ENCODE measurements around the gene NLGN3.

Gene NLGN3

DNA sequence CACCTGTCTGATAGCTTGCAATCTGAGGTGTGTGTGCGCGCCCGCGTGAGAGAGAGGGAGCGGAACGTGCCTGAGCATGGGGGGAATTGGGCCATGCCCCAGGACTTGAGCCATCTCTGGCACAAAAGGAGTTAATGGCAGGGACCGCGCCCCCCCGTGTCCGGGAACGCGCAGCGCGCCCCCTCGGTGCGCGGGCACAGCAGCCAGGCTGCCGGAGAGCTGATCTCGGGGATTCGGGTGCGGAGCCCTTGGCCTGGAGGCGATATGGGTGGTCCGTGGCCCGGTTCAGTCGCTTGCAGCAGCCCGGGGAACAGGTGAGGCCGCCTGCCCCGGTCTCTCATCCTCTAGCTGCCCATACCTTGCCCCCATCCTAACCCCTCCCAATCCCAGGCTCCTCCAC lies at the start of gene NLGN3:
TSS of gene NLGN3 (plus strand) at position 191 of the 400 bp plus-strand sequence. CDS start 2,909 bp downstream, outside the sequence.
- Histone ChIP-seq H3K27me3 (ENCODE audit: control insufficient read depth, insufficient read depth, low read length) (no peaks in the 10 kb centered on the region), H3K36me3 (ENCODE audit: control insufficient read depth, insufficient read depth, low read length) (0 out of 2 replicates have a peak, but pooled peaks cover 9% of the 10 kb centered on the region), H3K9ac (ENCODE audit: low read depth, low read length) (no peak within 1 kb of the TSS), H3K4me1 (ENCODE audit: control insufficient read depth, insufficient read depth, low read length) (peaks cover 9% of the 10 kb centered on the region; the same call in 1 of the 2 replicates), H3K9me3 (ENCODE audit: control insufficient read depth, insufficient read depth, low read length) (peaks cover 31% of the 10 kb centered on the region; the same call in 1 of the 2 replicates), H3K27ac (ENCODE audit: low read depth, low read length) (no peak within 1 kb of the TSS), H3K4me3 (ENCODE audit: low read depth, low read length) (peak within 1 kb of the TSS; percentile 71)

- H3K9me3 ChIP-seq (ENCODE audit: control insufficient read depth, insufficient read depth, low read length) = peaks cover 25% of the 10 kb centered on the region
- no peak overlapping the region for H3K9ac ChIP-seq (ENCODE audit: low read depth, low read length)
- no peak overlapping the region for H3K27ac ChIP-seq (ENCODE audit: low read depth, low read length)
- peaks cover 6% of the 10 kb centered on the region; the same call in 1 of the 2 replicates for H3K4me1 ChIP-seq (ENCODE audit: control insufficient read depth, insufficient read depth, low read length)
- no peaks in the 10 kb centered on the region for H3K36me3 ChIP-seq (ENCODE audit: control insufficient read depth, insufficient read depth, low read length)
- H3K4me3 ChIP-seq (ENCODE audit: low read depth, low read length) = peak overlapping the region; percentile 70
- peaks cover 8% of the 10 kb centered on the region; the same call in 1 of the 2 replicates for H3K27me3 ChIP-seq (ENCODE audit: control insufficient read depth, insufficient read depth, low read length)
These were observed 49.6 kb upstream of the NLGN3 start for GRCh38 chrX:71095033-71095432.

- H3K27ac ChIP-seq (ENCODE audit: low read depth, low read length) = peak within 1 kb of the TSS; percentile 67
- H3K4me3 ChIP-seq (ENCODE audit: low read depth, low read length) = peak within 1 kb of the TSS; percentile 81
- peaks cover 9% of the 10 kb centered on the region; the same call in 1 of the 2 replicates for H3K4me1 ChIP-seq (ENCODE audit: control insufficient read depth, insufficient read depth, low read length)
- no peaks in the 10 kb centered on the region for H3K36me3 ChIP-seq (ENCODE audit: control insufficient read depth, insufficient read depth, low read length)
- H3K9me3 ChIP-seq (ENCODE audit: control insufficient read depth, insufficient read depth, low read length) = peaks cover 25% of the 10 kb centered on the region
- H3K27me3 ChIP-seq (ENCODE audit: control insufficient read depth, insufficient read depth, low read length) = peaks cover 8% of the 10 kb centered on the region; the same call in 1 of the 2 replicates
- 0 out of 2 replicates have a peak within 1 kb of the TSS, but pooled peaks have one; percentile 22 for H3K9ac ChIP-seq (ENCODE audit: low read depth, low read length)
These were observed 49.1 kb upstream of the NLGN3 start, which contains the start of gene FOXO4 for GRCh38 chrX:71095555-71095980. TSS of gene FOXO4 (plus strand) at chrX:71095851. CDS start at chrX:71096529, 678 bp downstream.

GRCh38 chrX:71095981-71096759 lies 48.5 kb upstream of the NLGN3 start:
- H3K27me3 ChIP-seq (ENCODE audit: control insufficient read depth, insufficient read depth, low read length) = peaks cover 8% of the 10 kb centered on the region; the same call in 1 of the 2 replicates
- H3K4me1 ChIP-seq (ENCODE audit: control insufficient read depth, insufficient read depth, low read length) = peaks cover 15% of the 10 kb centered on the region; the same call in 1 of the 2 replicates
- peak overlapping the region; percentile 81 for H3K4me3 ChIP-seq (ENCODE audit: low read depth, low read length)
- H3K9ac ChIP-seq (ENCODE audit: low read depth, low read length) = 0 out of 2 replicates have a peak overlapping the region, but pooled peaks have one; percentile 22
- no peaks in the 10 kb centered on the region; the same call in 1 of the 2 replicates for H3K36me3 ChIP-seq (ENCODE audit: control insufficient read depth, insufficient read depth, low read length)
- H3K9me3 ChIP-seq (ENCODE audit: control insufficient read depth, insufficient read depth, low read length) = peaks cover 23% of the 10 kb centered on the region
- H3K27ac ChIP-seq (ENCODE audit: low read depth, low read length) = peak overlapping the region; percentile 67

DNA sequence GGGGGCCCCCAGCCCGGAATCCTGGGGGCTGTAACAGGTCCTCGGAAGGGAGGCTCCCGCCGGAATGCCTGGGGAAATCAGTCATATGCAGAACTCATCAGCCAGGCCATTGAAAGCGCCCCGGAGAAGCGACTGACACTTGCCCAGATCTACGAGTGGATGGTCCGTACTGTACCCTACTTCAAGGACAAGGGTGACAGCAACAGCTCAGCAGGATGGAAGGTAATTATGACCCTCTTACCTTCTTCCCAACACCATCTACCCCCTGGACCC lies 47.9 kb upstream of the NLGN3 start:
- Histone ChIP-seq H3K9ac (ENCODE audit: low read depth, low read length) (no peak overlapping the region), H3K4me1 (ENCODE audit: control insufficient read depth, insufficient read depth, low read length) (peaks cover 16% of the 10 kb centered on the region; the same call in 1 of the 2 replicates), H3K27ac (ENCODE audit: low read depth, low read length) (no peak overlapping the region), H3K27me3 (ENCODE audit: control insufficient read depth, insufficient read depth, low read length) (peaks cover 13% of the 10 kb centered on the region; the same call in 1 of the 2 replicates), H3K9me3 (ENCODE audit: control insufficient read depth, insufficient read depth, low read length) (peaks cover 18% of the 10 kb centered on the region), H3K36me3 (ENCODE audit: control insufficient read depth, insufficient read depth, low read length) (peaks cover 3% of the 10 kb centered on the region; the same call in 1 of the 2 replicates), H3K4me3 (ENCODE audit: low read depth, low read length) (peak overlapping the region; percentile 81)

GRCh38 chrX:71098302-71098701 lies 46.3 kb upstream of the NLGN3 start:
- Histone ChIP-seq H3K36me3 (ENCODE audit: control insufficient read depth, insufficient read depth, low read length) (peaks cover 7% of the 10 kb centered on the region; the same call in 1 of the 2 replicates), H3K27ac (ENCODE audit: low read depth, low read length) (no peak overlapping the region), H3K9me3 (ENCODE audit: control insufficient read depth, insufficient read depth, low read length) (peaks cover 11% of the 10 kb centered on the region), H3K27me3 (ENCODE audit: control insufficient read depth, insufficient read depth, low read length) (peaks cover 13% of the 10 kb centered on the region; the same call in 1 of the 2 replicates), H3K4me1 (ENCODE audit: control insufficient read depth, insufficient read depth, low read length) (peaks cover 23% of the 10 kb centered on the region), H3K4me3 (ENCODE audit: low read depth, low read length) (peak overlapping the region; percentile 52), H3K9ac (ENCODE audit: low read depth, low read length) (no peak overlapping the region)

- Histone ChIP-seq H3K4me1 (ENCODE audit: control insufficient read depth, insufficient read depth, low read length) (peaks cover 26% of the 10 kb centered on the region), H3K9me3 (ENCODE audit: control insufficient read depth, insufficient read depth, low read length) (peaks cover 11% of the 10 kb centered on the region), H3K27ac (ENCODE audit: low read depth, low read length) (peak overlapping the region; percentile 36), H3K36me3 (ENCODE audit: control insufficient read depth, insufficient read depth, low read length) (peaks cover 7% of the 10 kb centered on the region; the same call in 1 of the 2 replicates), H3K9ac (ENCODE audit: low read depth, low read length) (no peak overlapping the region), H3K4me3 (ENCODE audit: low read depth, low read length) (peak overlapping the region; percentile 52), H3K27me3 (ENCODE audit: control insufficient read depth, insufficient read depth, low read length) (peaks cover 13% of the 10 kb centered on the region; the same call in 1 of the 2 replicates)
These were observed 45.6 kb upstream of the NLGN3 start for GRCh38 chrX:71098951-71099506.

- Histone ChIP-seq H3K4me3 (ENCODE audit: low read depth, low read length) (peak overlapping the region; percentile 52), H3K27ac (ENCODE audit: low read depth, low read length) (peak overlapping the region; percentile 61), H3K9ac (ENCODE audit: low read depth, low read length) (no peak overlapping the region)
These were observed 44.9 kb upstream of the NLGN3 start for GRCh38 chrX:71099736-71100135.

DNA sequence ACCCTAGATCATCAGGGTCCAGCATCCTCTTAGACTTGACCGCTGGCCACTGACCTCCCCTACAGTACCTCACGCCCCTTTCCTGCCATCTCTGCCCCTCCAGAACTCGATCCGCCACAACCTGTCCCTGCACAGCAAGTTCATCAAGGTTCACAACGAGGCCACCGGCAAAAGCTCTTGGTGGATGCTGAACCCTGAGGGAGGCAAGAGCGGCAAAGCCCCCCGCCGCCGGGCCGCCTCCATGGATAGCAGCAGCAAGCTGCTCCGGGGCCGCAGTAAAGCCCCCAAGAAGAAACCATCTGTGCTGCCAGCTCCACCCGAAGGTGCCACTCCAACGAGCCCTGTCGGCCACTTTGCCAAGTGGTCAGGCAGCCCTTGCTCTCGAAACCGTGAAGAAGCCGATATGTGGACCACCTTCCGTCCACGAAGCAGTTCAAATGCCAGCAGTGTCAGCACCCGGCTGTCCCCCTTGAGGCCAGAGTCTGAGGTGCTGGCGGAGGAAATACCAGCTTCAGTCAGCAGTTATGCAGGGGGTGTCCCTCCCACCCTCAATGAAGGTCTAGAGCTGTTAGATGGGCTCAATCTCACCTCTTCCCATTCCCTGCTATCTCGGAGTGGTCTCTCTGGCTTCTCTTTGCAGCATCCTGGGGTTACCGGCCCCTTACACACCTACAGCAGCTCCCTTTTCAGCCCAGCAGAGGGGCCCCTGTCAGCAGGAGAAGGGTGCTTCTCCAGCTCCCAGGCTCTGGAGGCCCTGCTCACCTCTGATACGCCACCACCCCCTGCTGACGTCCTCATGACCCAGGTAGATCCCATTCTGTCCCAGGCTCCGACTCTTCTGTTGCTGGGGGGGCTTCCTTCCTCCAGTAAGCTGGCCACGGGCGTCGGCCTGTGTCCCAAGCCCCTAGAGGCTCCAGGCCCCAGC lies 43.8 kb upstream of the NLGN3 start:
- peak overlapping the region; percentile 52; the same call in 1 of the 2 replicates for H3K4me3 ChIP-seq (ENCODE audit: low read depth, low read length)
- H3K9ac ChIP-seq (ENCODE audit: low read depth, low read length) = no peak overlapping the region
- H3K27me3 ChIP-seq (ENCODE audit: control insufficient read depth, insufficient read depth, low read length) = peaks cover 13% of the 10 kb centered on the region; the same call in 1 of the 2 replicates
- H3K4me1 ChIP-seq (ENCODE audit: control insufficient read depth, insufficient read depth, low read length) = peaks cover 32% of the 10 kb centered on the region
- H3K27ac ChIP-seq (ENCODE audit: low read depth, low read length) = no peak overlapping the region
- H3K9me3 ChIP-seq (ENCODE audit: control insufficient read depth, insufficient read depth, low read length) = peaks cover 12% of the 10 kb centered on the region
- peaks cover 7% of the 10 kb centered on the region; the same call in 1 of the 2 replicates for H3K36me3 ChIP-seq (ENCODE audit: control insufficient read depth, insufficient read depth, low read length)

More at GRCh38 chrX:71099736-71100135, 44.9 kb upstream of the NLGN3 start:
- peaks cover 32% of the 10 kb centered on the region for H3K4me1 ChIP-seq (ENCODE audit: control insufficient read depth, insufficient read depth, low read length)
- H3K9me3 ChIP-seq (ENCODE audit: control insufficient read depth, insufficient read depth, low read length) = peaks cover 12% of the 10 kb centered on the region
- peaks cover 7% of the 10 kb centered on the region; the same call in 1 of the 2 replicates for H3K36me3 ChIP-seq (ENCODE audit: control insufficient read depth, insufficient read depth, low read length)
- peaks cover 13% of the 10 kb centered on the region; the same call in 1 of the 2 replicates for H3K27me3 ChIP-seq (ENCODE audit: control insufficient read depth, insufficient read depth, low read length)

DNA sequence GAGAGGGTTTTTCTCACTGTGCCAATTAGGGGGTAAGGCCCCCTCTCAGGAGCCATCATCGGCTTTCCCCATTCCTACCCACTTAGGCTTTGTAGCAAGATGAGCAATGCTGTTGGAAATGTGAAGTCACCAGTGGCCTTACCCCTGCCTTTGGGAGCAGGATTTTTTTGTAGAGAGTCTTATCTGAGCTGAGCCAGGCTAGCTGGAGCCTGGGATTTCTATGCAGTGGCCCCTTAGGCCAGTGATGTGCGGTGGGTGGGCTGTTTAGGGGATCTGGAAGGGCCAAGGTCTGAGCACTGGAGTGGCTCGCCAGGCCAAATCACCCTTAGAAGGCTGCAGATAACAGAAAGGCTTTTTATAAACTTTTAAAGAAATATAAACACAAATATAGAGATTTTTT lies 42.3 kb upstream of the NLGN3 start:
- Histone ChIP-seq H3K27ac (ENCODE audit: low read depth, low read length) (peak overlapping the region; percentile 82), H3K9me3 (ENCODE audit: control insufficient read depth, insufficient read depth, low read length) (peaks cover 15% of the 10 kb centered on the region), H3K4me3 (ENCODE audit: low read depth, low read length) (no peak overlapping the region), H3K4me1 (ENCODE audit: control insufficient read depth, insufficient read depth, low read length) (peaks cover 32% of the 10 kb centered on the region), H3K9ac (ENCODE audit: low read depth, low read length) (no peak overlapping the region), H3K27me3 (ENCODE audit: control insufficient read depth, insufficient read depth, low read length) (peaks cover 10% of the 10 kb centered on the region; the same call in 1 of the 2 replicates), H3K36me3 (ENCODE audit: control insufficient read depth, insufficient read depth, low read length) (peaks cover 7% of the 10 kb centered on the region; the same call in 1 of the 2 replicates)
